HG03469 (cell line): ENCODE results near the gene GFAP.
"Not testable (repeated sequence)": the region's sequence is repeated elsewhere in the genome, so short reads cannot be mapped to it uniquely, and the experiment has no call there.

Source experiments
- ATAC-seq: cut with Tn5 transposase; IDR thresholded peaks from one replicate; pipeline ENCODE4 v1.9.1; 2021; ENCODE audit warnings: mild to moderate bottlenecking, moderate library complexity, moderate number of reproducible peaks; ENCODE audit not compliant: unreplicated experiment

The GFAP gene

DNA sequence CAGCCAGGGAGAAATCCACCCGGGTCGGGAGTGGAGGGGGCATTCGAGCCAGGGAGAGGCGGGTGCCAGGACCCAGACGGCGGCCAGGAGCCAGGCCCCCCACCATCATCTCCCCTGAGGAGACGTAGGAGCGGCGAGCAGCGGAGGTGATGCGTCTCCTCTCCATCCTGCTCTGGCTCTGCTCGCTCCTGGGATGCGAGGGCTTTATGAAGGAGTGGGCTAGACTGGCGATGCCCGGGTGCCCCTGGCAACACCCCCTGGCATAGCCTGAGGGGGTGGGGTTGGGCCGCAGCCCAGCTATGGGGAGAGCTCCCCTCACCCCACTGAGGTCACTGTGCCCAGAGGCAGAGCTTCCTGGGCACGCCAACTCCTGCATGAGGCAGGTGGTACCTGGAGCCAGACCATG, at the start of gene GFAP:
Gene GFAP (minus strand): TSS at position 180 of the 406 bp plus-strand sequence. CDS start 14 bp downstream, at position 166.
- ATAC-seq = no peak

DNA sequence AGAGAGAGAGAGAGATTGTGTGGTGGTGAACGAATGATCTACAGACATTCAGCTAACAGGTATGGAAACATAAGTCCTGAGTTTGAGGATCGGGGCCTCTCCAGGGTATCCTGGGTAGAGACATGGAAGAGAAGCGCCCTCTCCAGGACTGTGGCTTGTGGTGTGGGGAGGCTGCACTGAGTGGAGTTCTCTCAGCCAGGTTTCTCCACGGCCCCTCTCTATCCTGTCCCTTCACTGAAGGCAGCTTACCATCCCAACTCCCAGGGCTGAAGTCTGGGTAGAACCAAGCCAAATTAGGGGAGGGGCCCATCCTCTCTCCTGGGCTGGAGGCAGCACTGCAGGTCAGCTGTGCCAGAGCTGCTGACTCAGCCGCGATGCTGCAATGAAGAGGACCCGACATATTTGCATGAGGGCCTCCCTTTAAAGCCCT, 46.6 kb upstream of the GFAP start:
- no peak for ATAC-seq

DNA sequence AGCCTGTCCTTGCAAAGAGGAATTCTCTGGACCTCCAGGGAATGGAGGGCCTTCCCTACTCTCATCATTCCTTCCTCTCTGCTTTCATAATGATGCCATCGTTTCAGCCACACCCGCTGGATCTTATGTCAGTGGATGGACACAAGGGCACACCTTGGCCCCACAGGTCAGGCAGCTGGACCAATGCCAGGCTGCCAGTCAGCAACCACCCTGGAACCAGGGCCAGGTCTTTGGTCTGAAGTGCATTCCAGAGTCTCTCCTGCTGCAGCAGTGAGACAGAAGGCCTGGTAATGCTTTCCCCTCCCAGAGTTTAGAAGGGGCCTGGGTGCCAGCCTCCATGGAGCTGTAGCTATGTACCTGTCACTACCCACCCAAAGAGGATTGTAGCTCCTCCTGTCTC, 45.4 kb upstream of the GFAP start:
- no peak for ATAC-seq

DNA sequence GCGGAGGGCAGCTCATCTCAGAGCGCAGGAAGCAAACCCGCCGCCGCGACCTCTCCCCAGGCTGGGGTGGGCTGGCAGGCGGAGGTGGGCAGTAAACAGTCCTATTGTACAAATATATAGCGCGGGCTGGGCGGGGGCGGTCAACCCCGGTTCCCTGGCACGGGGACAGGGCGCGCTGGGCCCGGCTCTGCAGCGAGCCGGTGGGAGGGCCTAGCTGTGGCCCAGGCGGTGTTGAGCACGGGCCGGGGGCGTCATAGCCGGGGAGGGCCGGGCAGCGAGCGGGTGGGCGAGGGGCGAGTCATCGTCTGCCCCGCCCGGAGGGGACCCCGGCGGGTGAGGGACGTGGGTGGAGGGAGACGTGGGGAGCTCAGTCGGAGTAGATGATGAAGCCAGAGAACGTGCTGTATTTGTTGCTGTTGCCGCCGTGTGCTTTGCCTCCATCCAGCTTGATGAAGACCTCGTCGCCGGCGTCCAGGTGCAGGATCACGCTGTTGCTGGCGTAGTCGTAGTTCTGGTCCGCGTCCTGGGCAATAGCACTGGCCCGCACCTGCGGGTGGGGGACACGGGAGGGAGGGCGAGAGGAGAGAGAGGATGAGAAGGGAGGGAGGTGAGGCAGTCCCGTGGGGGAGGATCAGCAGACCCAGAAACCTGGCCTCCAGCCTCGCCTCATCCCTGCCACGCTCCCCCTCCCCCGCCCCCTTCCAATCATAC, 44.7 kb upstream of the GFAP start:
- no peak for ATAC-seq

- no peak for ATAC-seq
Observed at GRCh38 chr17:44956998-44957981, 42.0 kb upstream of the GFAP start.

DNA sequence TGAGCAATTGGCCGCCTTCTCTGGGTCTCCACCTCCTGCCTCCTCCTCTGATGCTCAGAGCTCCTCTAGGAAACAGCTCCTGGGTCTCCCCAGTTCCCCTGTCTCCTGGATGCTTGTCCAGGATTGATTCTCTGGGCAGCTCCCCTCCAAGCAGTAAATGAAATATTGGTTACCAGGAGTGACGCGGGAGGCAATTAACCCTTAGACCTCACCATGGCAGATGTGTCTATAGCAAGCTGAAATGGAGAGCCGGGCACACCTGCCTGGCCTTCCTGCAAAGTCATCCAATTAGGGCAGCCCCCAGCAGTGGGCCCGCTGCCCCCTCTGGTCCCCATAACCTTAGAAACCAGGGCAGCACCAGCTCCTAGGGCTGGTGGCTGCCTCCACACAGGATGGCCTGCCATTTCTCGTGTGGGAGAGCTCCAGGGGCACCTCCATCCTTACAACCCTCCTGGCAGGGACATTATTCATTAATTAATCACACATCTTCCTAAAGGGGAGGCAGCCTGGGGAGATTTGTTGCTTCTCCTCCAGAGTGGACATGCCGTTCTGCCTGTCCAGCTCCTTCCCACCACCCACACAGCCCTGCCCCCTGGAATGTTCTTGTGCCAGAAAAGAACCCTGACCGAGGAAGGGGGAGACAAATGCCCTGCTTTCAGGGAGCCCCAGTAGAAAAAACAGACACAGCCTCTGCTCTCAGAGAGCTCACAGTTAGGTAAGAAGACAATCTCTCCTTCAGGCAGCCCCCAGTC, 40.5 kb upstream of the GFAP start:
- no peak for ATAC-seq

- no peak for ATAC-seq
Observed at GRCh38 chr17:44952946-44953475, 37.7 kb upstream of the GFAP start.

GRCh38 chr17:44948315-44948795, 33.1 kb upstream of the GFAP start:
- no peak for ATAC-seq

DNA sequence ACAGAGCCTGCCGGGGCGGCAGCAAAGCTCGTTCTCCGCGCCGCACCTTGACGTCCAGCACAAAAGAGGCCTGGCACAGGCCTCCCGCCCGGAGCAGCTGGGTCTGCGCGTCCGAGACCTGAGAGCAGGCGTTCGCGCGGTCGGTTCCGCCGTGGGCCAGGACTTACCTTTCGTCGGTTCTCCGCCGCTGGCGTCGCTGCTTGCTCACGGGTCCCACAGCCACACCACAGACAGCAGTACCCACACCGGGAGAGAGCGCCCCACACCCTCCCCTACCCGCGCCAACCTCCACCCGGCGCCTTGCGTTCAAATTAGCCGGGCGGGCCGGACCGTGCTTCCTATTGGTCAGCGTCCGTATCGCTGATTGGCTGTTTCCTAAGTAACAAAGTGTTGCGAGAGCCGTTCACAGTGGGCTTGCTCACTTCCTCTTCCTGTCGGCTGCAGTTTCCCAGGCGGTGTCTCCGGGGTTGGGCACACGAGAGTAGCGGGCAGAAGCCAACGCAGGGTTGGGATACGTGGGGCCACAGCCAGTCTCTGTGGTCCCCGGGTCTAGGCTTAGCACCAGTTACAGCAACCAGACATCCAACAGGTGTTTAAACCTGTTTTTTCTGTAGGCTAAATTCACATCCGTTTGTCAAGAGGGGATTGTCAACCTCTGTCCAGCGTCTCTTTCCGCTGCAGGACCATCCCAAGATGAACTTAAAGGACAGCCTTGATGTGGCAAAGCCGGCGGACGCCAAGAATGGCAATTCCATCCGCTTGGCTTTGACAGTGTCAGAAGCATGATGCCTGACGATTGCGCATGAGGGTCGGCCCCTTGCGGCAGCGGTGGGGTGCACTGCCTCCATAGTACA, 32.4 kb upstream of the GFAP start, which contains the start of gene KIF18B:
Gene KIF18B (minus strand): TSS at position 313 of the 854 bp plus-strand sequence. CDS start 11,429 bp downstream, outside the sequence.
- ATAC-seq = no peak

DNA sequence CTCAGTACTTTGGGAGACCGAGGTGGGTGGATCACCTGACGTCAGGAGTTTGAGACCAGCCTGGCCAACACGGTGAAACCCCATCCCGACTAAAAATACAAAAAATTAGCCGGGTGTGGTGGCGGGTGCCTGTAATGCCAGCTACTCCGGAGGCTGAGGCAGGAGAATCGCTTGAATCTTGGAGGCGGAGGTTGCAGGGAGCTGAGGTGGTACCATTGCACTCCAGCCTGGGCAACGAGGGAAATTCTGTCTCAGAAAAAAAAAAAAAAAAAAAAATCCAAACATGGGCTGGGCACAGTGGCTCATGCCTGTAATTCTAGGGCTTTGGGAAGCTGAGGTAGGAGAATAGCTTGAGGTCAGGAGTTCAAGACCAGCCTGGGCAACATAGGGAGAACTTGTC, 30.4 kb upstream of the GFAP start:
- ATAC-seq = not testable (repeated sequence)

DNA sequence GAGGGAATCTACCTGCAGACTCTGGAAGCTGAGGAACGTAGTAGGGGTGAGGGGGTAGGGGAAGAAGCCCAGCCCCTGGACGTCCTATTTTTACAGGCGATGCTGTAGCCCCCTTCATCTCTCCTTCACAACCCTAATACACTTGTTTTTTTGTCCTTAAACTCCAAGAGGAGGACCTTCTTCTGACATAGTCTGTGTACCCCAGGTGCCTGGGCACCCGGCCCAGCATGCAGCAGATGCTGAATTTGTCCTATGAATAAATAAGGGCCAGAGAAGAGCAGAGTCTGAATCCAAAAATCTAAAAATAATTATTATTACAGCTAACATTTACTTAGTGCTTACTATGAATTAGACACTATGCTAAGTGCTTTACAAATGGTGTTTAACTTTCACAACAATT, 27.2 kb upstream of the GFAP start:
- ATAC-seq = no peak

- no peak for ATAC-seq
Observed at GRCh38 chr17:44941712-44942331, 26.5 kb upstream of the GFAP start.

DNA sequence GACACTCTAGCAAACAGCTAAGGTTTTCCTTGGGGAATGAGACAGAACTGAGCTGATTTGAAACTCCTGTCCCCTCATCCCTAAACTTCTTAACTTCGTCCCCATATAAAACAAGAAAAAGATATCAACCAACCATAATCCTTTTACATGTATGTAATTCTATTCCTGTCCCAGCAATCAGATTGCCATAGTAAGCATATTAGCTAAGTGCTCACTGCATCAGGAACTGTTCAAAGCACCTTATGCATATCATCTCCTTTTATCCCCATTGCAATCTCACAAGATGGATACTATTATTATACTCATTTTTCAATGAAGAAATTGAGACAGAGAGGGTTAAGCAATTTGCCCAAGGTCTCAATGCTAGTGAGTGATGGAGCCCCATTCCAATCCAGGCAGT, 25.5 kb upstream of the GFAP start:
- no peak for ATAC-seq

DNA sequence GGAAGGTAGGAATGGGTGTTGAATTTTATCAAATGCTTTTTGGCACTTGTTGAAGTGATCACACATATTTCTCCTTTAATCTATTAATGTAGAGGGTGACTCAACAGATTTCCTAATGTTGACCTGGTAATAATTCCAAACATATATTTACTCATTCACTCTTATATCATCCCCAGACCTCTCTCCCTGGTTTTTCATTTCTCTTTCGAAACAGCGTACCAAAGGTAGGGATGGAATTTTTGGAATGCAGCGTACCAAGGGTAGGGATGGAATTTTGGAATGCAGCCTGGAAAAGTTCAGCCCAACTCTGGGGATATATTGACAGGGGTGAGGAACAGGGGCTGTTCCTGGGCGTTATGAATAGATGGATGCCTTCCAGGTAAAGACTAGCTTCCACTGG, 25.0 kb upstream of the GFAP start:
- ATAC-seq = no peak

DNA sequence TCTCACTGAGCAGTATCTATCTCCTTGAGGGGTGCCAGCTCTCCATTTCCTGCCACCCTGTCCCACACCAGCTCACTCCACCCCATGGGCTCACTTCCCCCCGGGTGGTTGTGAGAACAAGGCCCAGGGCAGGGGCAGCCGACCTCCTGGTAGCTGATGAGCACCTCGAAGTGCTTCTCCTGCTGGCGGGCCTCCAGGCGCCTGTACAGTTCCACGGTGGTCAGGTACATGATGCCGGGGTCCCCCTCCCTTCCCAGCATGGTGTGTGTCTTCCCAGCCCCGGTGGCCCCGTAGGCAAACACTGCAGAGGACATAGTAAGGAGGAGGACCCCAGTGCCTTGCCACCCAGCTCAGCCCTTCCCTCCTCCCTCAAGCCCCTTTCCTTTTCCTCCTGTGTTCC, 19.8 kb upstream of the GFAP start:
- no peak for ATAC-seq

DNA sequence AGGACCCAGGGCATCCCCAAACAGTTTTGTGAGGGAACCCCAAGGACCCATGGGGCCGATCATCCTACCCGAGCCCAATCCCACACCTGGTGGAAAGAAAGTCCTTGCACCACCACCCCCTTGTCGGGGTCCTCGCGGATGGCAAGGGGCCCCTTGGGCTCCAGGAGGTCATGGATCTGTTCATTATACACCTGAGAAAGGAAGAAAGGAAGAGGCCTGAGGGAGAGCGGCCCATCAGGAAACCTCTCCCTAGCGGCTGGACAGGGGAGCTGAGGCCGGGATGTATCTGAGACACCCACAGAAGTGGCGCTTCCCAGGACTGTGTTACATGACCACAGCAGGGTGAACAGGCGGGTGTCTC, 19.4 kb upstream of the GFAP start:
- no peak for ATAC-seq

- ATAC-seq = no peak
Observed at GRCh38 chr17:44933824-44934744, 18.8 kb upstream of the GFAP start.

DNA sequence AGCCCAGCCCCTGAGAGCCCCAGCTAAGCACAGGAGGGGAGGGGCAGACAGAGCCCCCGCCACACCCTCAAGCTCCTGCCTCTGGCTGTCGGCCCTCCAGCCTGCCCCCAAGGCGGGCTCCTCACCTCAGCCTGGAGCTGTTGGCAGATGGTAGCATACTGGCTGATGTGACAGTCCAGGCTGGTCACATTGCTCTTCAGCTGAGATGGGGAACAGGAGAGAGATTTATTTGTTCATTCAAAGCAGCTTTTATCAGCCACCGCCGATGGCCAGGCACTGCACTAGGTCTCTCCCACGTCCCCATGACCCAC, 17.4 kb upstream of the GFAP start:
- ATAC-seq = no peak
